NCI-H526 treated with DMSO at 0.1 percent for 48 hours (cell line): ENCODE results near the gene ARPP21.

ENCODE experiments used
- DNase-seq: peaks from one replicate; lab custom pipeline; 2025; lab: John Stamatoyannopoulos, UW

The ARPP21 gene

DNA sequence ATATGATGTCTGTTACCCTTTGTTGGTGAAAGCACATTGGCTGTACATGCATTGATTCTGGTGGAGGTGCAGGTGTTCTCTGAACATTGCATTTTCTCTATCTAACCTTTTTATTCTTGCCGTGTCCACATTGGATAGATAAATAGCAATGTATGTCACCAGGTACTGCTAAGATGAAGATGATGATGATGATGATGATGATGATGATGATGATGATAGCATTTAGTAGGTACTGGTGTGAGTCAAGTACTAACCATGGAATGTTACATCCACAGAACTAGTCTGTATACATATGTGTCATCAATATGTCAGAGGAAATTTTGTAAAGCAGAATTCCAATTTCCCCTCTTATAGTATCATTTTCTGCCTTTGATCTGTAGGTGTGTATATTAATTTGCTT is 36.3 kb downstream of the ARPP21 start:
- DNase-seq = no peak

DNA sequence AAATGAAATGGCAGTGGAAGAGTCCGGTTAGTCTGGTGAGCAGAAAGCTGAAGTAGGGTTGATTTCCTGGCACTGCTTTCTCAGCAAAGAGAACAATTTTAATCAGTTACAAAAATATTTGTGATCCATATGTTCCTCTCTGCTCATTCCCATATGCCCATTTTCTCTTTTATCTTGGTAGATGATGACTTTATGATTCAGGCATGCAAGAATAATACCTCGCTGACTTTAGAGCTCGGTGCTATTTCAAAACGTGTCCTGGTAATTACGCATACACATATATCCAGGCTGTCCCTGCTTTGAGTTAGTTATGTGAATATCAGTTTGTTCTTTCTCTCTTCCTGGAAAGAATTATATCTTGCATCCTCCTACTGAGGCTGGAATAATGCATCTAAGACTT is 38.5 kb downstream of the ARPP21 start:
- DNase-seq = no peak

DNA sequence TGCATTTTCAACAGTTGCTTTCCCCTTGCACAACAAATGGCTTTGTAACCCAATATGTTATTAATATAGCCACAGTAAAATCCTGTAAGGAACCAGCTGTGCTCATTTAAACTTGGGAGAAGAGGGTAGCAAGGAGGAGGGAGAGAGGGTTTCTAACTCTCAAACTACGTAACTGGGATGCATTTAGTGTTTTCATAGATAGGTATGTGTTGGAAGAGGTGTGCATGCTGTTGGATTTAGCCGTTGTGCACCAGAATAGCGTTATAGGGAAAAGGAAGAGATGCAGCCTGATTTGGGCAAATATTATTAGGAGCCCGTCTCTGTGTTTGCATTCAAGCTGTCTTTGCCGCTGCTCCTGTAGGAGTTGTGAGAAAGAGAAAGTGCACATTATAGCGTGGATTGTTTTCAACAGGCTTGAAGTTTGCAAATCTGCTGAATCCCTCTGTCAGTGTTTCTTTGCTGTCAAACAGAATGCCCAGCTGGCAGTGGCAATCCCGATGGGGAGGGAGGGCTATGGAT is 39.4 kb downstream of the ARPP21 start:
- no peak for DNase-seq

DNA sequence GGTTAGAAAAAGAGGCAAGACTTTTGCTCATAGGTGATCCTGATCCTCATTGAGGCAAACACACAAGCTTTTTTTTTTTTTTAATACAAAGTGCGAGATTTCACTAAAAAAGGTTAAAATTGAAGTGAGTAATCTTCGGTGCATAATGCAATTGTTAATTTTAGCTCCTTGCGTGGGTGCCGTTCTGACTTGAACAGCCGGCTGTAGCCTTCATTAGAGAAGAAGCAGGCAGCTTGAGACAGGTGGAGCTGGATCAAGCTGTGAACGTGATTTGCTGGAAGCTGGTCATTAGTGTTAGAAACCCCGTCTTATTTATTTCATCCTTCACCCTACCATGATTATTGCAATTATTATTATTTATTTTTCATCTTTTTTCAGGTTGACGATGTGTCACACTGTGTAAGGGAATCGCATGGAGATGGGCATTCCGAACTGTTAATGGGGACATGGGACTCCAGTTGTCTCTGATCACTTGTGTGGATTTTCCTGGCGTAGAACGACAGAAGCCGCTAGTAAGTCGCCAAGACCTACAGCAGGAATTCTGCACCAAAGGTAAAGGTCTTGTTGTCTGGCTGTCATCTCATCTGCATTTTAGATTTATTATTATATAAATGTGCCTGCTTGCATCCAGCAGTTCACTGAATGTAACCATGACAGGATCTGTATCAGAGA is 40.2 kb downstream of the ARPP21 start:
- no peak for DNase-seq

DNA sequence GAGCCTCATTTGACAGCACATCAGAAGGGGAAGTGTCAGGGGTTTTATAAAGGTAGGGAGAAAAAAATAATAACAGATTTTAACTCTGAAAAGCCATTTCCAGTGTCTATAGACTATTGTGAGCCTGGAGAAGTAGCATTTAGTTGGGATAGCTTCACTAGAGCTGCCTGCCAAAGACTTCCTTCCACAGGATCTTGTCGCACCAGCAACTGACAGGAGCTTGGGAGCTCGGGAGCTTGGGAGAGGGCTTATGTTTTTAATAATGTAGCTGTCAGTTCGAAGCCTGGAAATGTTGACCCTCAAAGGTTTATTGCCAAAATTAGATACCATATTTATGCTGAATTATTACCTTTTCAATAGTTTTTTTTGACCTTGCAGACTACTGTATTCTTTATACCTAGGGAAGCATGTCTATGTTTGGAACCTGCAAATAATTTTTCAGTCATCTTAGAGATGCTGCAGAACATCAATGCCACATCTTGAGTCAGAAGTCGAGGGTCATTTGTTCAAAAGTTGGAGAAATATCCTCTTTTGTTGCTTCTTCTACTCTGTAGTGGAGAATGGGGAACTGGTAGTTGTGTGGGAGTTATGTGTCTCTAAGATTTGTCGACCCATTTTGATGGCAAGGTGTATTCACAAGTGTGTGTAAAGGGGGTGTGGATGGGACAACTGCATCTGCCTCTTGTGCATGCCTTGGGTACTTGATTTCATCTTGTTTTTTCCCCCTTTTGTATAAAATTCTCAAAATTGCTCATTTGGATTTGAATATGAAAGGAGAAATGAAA is 41.7 kb downstream of the ARPP21 start:
- DNase-seq = no peak

DNA sequence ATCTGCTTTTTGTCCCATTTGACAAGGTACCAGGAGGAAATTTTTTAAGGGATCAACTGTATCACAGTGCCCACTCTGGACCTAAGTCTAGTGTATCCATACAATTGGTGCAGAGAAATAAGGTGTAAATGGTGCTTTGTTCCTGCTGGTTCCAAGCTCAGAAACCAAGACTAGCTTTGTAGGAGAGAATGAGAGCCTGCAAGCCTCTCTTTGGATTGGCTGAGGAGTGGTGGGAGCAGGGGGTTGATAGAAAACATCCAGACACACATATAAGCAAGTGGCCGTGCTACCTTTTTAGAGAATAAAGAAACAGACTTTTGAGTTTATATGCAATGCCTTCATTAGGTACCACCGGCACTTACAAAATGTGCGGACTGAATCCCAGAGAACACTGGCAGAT is 45.8 kb downstream of the ARPP21 start:
- no peak for DNase-seq

DNA sequence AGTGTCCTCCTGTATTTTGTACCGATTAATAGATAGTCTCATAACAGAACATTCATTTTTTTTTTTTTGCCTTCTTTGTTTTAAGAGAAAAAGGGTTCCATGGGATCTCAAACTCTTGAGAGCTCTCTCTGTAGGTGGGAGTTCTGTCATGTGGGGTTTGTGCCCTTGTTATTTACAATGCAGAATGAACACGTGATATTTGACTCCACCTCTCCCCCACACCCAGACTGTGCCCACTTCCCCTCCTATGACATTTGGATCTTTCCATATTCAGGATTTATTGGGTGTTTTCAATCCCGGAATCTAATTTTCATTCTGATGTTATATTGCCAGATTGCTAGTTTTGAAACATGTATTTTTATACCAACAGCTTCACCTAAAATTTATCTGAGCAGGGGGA is 49.5 kb downstream of the ARPP21 start:
- no peak for DNase-seq

DNA sequence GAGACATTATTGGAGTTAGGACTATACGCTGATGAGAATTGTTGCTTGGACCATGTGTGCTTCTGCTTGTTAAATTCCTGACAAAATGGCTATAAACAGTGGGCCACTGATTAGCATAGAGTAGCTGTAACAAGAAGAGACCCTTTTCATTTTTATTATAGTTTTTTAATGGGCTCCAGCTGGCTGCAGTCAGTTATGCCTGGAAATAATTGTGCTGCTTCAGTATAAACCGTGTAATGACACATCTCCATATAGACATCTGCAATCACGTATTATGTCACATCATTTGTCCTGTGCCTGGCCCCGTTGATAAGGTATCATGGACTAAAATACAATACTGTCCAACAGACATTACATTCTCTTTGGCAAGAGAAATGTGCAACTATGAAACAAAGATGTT is 50.9 kb downstream of the ARPP21 start:
- DNase-seq = no peak

DNA sequence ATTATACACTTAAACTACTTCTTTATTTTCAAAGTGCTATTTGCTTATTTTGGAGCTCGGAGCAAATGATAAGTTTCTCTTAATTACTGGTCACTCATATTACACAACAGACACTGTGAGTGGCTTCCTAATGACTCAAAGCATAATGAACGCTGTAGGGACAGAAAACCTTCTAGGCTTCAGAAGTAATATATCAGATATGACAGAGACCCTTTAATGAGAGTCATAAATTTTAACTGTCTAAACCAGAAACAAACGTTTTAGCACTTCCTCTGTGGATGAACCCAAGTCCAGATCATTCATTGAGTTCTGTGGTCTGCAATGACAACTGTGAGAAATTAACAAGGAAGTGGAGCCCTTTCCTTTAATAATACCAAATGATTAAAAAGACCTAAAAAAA is 66.6 kb downstream of the ARPP21 start:
- DNase-seq = no peak

DNA sequence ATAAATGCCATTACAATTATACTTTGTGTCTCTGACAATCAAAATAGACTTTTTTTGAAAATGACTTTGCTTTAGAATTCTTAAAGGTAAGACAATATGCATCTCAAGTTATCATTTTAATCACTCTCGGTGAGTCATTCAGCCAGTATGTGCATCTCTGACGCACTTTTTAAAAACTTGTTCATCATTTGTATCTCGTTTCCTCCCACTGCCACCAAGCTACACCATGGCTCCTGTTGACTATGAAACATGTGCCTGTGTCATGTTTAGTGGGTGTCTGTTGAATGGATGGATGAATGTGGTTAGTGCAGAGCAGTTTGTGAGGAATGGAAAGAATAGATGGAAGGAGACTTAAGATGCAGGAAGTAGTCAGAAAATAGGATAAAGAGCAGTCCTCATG is 68.6 kb downstream of the ARPP21 start:
- no peak for DNase-seq

DNA sequence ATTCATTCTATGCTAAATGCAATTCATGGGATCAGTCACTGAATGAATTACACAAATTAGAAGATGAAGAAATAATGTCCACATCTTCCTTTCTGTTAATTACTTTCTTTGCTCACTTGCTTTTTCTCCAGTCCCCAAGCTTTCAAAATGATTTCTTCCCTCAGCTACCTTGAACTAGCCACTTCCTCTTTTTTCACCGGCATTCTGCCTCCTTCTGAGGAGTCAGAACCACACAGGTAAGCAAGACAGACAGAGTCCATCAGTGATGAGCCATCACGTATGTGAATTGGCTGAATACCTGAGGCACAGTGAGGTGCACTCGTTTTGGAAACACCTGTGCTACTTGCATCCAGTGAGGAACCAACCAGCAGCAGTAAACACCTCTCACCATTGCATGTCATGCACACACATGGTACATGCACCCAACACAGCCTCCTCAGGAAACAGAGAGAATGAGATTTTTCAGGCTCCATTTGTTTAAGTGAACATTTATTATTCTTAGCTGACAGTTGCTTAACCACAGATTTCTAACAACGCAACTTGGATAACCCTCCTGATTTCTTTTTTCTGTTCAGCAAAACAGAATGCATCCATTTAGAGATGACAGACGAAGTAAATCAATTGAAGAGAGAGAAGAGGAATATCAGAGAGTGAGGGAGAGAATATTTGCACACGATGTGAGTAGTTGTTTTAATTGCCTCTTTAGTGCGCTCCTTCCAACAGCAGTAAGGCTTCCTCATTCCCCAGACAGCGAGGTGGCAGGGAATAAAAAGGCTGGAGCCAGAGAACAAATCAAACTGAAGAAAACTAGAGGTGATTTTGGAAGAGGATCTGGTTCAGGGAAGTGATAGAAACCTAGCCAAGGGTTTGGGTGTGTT is 69.3 kb downstream of the ARPP21 start:
- no peak for DNase-seq

DNA sequence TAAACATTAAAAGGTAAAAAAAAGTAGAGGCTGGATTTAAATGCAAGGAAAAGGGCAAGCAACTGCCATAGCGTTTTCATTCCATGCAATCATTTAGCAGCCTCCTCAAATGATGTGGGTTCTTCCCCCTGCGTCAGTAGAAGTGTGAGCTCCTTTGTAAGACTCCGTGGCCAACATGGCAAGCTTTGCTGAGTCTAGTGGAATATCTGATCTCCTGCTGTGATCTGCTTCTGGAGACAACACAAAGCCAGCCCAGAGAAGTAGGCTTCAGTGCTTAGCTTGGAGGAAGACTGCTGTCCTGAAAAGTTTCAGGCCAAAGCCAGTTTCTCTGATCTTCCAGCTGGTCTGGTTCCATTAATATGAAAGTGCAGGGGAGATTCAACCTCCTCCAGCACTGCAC is 70.4 kb downstream of the ARPP21 start:
- DNase-seq = no peak

DNA sequence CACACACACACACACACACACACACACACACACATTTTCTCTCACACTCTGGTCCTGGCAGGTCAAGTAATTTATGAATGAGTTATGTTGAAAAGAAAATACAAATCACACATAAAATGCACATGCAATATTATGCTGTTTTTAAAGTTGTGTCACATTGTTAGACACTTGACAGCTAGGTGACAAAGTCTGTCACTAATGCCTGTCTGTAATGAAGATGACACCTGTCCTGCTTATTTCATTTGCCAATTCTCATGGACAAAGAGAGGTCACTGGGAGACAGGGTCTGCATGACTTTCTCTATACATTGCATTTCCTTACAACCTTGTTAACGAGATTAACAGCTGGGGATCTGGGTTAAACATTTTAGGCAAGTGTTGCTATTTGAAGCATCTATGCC is 71.2 kb downstream of the ARPP21 start:
- DNase-seq = no peak

DNA sequence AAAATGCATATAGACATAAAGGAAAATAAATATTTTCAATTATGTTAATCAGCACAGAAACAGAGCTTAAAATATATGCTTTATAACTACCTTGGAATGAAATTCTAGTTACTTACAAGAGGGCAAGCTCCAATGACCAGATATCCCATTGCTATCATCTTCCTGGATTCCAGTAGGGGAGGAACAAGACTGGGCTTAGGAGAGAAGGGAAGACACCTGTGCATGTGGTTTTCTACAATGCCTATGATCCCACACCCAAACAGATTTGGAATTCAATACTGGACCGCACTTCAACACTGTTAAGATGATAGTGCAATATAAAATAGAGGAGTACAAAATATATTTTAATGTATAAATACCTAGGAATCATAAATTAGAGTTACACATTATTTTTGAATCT is 79.6 kb downstream of the ARPP21 start:
- DNase-seq = no peak

DNA sequence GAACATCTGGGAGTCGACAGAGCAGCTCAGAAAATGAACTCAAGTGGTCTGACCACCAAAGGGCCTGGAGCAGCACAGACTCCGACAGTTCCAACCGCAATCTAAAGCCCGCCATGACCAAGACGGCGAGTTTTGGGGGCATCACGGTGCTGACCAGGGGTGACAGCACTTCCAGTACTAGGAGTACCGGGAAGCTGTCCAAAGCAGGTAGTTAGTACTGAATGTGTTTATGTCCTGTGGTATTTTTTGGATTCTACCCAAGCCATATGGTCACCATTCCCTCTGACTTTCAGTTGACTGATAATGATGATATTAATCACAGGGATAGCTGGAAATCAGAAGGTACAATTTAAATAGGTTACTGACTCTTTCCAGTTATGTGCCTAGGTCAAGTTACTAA is 82.3 kb downstream of the ARPP21 start:
- DNase-seq = no peak

DNA sequence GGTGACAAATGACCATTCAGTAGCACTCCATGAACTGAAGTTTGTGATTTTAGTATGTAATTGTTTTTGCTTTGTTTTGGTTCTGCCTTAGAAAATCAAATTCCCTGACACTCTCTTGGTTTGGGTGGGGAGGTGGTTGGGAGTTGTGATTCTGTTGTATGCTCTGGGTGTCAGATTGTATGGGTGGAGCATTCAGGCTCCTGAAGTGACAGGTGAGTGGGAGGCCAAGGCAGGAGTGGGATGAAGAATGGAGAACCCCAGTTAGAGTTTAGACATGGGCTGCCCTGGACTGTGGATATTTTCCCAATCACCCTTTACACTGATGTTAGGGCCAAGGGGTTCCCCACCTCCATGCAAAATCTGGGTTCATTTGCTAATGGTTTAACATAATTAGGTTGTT is 83.6 kb downstream of the ARPP21 start:
- no peak for DNase-seq

DNA sequence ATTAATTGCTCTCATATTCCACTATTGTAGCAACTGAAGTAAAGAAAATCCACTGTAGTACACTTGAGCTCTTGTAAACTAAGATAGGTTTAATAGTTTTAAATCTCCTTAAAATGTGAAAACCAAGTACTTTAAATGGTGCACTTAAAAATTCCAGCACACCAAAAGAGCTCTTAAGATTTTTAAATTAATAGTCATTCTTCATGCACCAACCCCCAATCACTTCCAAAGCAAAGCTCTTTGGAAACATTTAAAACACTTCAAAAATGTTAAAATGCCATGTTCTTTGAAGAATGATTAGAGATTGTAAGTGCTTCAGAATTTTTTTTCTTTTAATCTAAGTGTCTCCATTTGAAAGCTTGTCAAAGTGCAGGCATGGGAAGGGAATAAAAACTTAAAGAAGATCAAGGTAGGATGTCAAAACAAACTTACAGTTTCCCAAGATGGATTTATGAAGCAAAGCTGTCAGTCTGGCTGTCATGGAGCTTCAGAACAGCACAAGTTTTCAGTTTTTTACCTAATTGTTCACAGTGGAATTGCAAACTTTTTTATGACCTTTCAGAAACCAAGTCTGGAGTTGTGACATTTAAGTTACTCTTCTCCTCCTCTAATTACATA is 84.3 kb downstream of the ARPP21 start:
- DNase-seq = no peak

DNA sequence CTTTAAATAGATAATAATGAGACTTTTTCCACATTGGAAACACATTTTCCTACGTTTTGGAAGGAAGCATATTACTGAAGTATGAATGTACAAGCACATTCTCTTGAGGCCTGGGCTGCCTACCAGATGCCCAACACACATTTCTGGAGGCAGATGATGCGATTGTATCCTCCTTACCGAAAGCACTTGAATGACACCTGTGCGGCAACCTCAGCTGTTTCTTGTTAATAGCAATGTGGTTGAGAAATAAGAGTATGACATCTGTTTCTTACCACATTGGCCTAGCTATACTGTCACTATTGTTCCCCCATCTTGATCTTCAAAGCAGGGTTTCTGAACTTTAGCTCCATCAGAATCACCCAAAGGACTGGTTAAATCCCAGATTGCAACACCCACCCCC is 84.8 kb downstream of the ARPP21 start:
- DNase-seq = no peak

DNA sequence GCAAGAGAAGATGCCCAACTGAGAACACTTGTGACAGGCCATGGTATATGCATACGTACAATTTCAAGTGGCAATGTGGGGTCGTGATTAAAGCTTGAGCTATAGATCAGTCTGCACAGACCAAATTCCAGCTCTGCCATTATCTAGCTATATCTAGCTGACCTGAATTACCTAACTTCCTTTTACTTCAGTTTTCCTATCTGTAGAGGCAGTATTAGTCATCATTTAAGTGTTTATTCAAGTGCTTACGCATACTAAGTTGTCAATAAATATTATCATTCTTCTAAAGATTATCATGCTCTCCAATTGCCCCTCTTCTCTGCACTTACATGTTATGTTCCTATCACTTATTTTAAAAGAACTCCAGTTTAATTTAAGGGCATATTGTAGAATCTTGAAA is 87.9 kb downstream of the ARPP21 start:
- no peak for DNase-seq

DNA sequence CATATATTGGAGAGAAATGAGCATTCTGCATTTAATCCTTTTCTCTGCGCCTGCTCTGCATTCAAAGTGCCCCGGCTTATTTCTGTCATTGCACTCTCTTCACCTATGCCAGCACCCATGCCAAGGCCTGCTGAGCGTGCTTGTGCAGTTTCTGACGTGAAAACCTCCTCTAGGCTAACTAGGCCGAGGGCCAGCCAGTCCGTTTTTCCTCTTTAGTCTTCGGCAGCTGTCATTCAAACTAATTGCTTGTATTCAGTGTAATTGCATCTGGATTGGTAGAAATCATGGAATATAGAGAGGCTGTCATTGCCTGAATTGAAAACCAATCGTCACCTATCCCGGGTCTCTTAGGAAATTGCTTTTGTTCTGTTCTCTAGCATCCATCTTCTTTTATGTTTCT is 94.0 kb downstream of the ARPP21 start:
- no peak for DNase-seq

DNA sequence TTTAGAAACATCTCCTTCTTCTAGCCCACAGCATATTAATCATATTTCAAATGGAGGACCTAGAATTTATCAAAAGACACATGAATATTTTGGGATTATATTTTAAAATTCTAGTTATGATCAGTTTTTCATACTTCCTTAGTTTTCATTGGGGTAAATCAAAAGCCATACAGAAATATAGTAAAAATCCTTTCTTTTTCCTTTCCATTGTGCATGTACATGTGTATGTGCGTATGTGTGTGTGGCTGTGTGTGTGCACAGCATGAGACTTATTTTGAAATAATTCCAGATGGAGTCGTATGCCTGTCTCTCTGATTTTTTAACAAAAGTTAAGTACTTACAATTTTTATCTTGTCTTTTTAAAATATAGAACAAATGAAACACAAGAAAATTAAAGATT is 94.5 kb downstream of the ARPP21 start:
- no peak for DNase-seq

DNA sequence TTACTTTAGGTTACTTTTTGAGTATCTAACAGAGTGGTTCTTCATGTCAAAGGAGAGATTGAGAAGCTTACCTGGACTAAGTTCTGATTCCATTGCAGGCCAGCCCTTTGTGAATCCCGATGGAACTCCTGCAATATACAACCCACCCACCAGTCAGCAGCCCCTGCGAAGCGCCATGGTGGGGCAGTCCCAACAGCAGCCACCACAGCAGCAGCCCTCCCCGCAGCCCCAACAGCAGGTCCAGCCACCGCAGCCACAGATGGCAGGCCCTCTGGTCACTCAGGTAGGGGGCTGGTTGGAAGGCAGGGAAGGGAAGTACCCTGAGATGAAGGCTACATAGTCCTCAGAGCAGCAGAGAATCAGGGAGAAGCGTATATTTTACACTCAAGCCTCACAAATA is 97.8 kb downstream of the ARPP21 start:
- no peak for DNase-seq
